Measurements from ENCODE around the gene PITPNC1. TPM values are rescaled to one million over a fixed set of nuclear protein-coding genes. Genes with fewer than 3 reads are reported as not detected.

Gene PITPNC1
- total RNA-seq (2022; extraction: Qiagen RNA extraction), result 20.0 to 24.6 TPM (median 24.0 TPM) in 5 replicates

DNA sequence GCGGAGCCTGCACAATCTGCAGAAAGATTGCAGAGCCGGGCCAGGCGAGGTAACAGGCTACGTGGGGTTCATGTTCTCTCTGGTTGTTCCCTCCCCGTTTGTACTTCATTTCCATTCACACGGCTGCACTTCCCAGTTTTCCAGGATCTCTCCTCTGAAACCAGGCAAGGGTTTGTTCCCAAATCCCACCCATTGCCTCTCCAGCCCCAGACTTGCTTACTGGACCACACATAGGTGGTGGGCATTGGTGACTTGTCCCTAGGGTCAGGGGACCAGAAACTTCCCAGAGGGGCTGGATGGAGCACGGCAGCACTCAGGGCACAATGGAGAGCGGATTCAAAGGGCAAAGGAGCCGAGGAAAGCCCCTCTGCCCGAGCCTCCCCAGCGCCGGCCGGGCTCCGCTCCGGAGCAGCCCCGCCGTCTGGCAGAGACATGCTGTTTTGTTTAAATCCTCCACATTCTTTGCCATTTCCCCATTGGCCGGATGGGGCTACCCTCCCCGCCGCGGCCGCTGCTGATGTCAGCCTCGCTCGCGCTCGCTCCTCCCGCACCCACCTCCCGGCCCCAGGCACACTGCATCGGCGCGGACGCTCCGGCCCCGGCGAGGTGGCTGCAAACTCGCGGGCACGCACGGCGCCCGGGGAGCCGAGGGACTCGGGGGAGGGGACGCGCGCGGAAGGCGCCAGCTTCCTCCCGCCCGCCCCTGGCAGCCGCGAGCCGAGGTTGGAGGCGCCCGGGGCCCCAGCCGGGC is at the start of gene PITPNC1:
Gene PITPNC1 (plus strand): TSS at position 545 of the 751 bp plus-strand sequence.

DNA sequence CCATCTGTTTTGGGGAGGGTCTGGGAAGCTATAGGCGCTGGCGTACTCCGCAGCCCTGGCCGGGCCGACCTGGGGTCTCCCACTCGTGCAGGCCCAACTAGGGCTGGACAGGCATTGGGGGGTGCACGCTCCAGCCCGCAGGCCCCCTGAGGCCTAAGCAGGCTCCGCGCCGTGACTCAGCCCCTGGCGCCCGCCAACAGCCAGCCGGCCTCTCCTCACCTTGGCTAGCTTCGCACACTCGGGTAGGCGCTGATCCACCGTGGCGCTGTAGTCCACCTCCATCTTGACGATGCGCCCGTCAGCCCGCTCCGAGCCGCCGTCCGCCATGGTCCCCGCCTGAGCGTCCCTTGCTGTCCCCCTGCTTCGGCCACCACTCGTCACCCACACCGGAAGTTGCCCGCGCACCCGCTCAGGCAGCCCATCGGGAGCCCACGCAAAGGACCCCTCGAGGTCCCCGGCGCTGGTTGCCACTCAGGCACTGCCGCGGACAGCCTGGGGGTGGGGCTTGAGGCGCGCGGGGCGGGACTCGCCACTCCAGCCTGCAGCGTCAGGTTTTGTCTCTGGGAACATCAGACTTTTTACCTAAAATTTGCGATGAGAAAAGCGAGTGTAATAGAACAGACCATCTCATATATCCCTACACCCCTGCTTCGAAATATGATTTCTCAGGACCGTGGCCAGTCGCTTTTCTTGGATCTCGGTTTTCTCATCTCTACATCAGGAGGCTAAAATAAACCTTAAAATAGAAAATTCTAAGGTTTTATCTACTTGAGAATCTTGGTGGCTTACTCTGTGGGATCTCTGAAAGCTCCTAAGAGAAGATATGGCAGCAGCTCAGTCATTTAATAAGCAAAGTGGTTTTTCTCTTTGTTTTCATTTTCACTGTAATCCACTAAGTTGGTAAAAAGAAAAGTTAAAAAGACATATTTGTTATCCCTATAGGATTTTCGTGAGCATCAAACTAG is 10.6 kb upstream of the PITPNC1 start, which contains the start of gene PSMD12:
Gene PSMD12 (minus strand): TSS at position 385 of the 965 bp plus-strand sequence. CDS start 58 bp downstream, at position 327.

DNA sequence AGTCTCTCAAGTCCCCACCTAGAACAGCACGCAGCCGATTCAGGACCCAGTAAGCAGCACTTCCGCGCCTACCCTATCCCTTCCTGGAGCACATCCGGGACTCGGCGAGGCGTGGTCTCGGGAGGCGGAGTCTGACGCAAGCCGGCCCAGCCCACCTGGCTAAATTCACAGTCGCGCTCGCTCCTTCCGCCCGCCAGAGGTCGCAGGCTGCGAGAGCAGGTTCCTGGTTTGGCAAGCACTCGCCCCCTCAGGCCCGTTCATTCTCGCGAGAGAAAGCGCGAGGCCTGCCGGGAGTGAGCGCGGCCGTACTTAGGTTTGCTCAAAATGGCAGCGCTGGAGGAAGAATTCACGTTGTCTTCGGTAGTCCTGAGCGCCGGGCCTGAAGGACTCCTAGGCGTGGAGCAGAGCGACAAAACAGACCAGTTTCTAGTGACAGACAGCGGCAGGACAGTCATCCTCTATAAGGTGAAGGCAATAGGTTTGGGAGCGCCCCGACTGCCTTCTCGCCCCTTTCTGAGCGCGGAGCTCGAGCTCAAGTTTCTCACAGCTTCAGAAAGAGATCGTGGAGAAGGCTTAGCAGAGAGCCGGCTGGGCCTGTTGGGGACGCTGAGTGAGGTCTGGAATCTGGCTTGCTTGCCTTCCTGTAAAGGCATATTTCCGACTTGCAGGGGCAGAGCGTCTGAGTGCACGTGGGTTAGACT is 340.7 kb downstream of the PITPNC1 start, which contains the start of gene NOL11:
Gene NOL11 (plus strand): TSS at position 313 of the 701 bp plus-strand sequence. CDS start 12 bp downstream, at position 325.

Other genes with a start within 250 kb of the PITPNC1 start
- 8.8 to 12.5 TPM (median 11.1 TPM) in 5 replicates for gene HELZ, start 132.1 kb upstream of the PITPNC1 start, total RNA-seq (2022; extraction: Qiagen RNA extraction)
- gene PSMD12, start 10.7 kb upstream of the PITPNC1 start, total RNA-seq (2022; extraction: Qiagen RNA extraction), result 91.5 to 118 TPM (median 94.6 TPM) in 5 replicates

All from A549 treated with AZD2906 at 1 μM for 4 hours (cell line).